ENCODE results near the gene ARHGAP1.

ARHGAP1 gene

DNA sequence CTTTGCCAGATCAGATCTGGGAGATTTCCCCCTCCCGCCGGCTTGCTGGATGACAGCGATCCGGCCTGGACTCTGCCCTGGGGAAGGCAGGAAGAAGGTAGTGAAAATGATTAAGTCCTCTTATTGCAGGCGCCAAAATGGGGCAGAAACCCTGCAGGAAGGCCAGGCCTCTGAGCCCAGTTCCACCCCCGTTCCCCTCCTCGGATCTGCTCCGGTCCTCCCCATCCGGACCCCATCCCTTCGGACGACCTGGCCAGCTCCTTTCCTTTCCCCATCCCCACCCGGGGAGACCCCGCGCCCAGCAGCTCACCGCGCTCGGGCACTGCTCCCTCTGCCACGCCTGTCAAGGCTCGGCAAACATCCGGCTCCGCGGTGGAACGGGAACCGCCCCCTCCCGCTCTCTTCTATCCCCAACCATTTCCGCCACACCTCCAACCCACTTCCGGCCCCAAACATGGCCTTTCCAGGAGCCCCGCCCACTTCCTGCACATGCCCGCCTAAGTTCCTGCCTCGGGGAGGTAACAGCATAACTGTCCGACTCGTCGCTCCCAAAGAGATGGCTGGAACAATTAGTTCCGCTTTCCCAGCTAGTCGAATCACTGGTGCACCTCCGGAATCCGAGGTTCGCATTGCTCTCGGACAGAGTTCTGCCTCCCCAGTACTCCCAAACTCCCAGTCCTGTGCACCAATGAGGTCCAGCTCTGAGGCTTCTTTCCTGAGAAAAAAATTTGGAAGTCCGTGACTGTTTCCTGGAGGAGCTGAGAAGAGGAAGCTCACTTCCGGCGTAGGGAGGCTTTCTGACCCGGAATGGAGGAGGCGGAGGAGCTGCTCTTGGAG lies at the start of gene ARHGAP1, which contains the start of gene ZNF408:
TSS of gene ARHGAP1 (minus strand) at position 379 of the 837 bp plus-strand sequence. CDS start 4,512 bp downstream, outside the sequence.
TSS of gene ZNF408 (plus strand) at position 791 of the 837 bp plus-strand sequence. CDS start at position 808, 17 bp downstream.
- H3K4me1 ChIP-seq (ENCODE audit: control insufficient read depth, insufficient read depth, low read length), result no peaks in the 10 kb centered on the region
- peaks cover 24% of the 10 kb centered on the region for H3K36me3 ChIP-seq (ENCODE audit: control insufficient read depth, insufficient read depth, low read length)
- H3K9me3 ChIP-seq (ENCODE audit: control insufficient read depth, insufficient read depth, low read length), result no peaks in the 10 kb centered on the region
- H3K27ac ChIP-seq (ENCODE audit: low read length), result no peak within 1 kb of the TSS
- H3K27me3 ChIP-seq (ENCODE audit: control insufficient read depth, insufficient read depth, low read length), result no peaks in the 10 kb centered on the region
- peak within 1 kb of the TSS; percentile 74 for H3K4me3 ChIP-seq (ENCODE audit: low read length)
- no CpG with 5 or more reads among the region's 44 CpGs for WGBS (ENCODE audit: insufficient coverage, insufficient read length)
- peak; percentile 92 for DNase-seq (ENCODE audit: low read depth, low spot score)

DNA sequence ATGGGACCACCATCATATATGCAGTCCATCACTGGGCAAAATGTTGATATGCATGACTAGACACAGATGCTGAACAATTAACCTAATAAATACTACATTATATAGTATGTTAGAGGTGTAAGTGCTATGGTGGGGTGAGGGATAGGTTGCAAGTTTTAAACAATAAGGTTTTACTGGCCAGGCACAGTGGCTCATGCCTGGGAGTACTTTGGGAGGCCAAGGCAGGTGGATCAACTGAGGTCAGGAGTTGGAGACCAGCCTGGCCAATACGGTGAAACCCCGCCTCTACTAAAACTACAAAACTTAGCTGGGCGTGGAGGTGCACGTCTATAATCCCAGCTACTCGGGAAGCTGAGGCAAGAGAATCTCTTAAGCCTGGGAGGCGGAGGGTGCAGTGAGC lies 46.7 kb upstream of the ARHGAP1 start:
- no peaks in the 10 kb centered on the region for H3K9me3 ChIP-seq (ENCODE audit: control insufficient read depth, insufficient read depth, low read length)
- WGBS (ENCODE audit: insufficient coverage, insufficient read length), result no CpG with 5 or more reads among the region's 6 CpGs
- peaks cover 34% of the 10 kb centered on the region for H3K36me3 ChIP-seq (ENCODE audit: control insufficient read depth, insufficient read depth, low read length)
- no peak overlapping the region for H3K4me3 ChIP-seq (ENCODE audit: low read length)
- H3K4me1 ChIP-seq (ENCODE audit: control insufficient read depth, insufficient read depth, low read length), result no peaks in the 10 kb centered on the region
- no peak overlapping the region for H3K27ac ChIP-seq (ENCODE audit: low read length)
- H3K27me3 ChIP-seq (ENCODE audit: control insufficient read depth, insufficient read depth, low read length), result no peaks in the 10 kb centered on the region
- no peak for DNase-seq (ENCODE audit: low read depth, low spot score)

GRCh38 chr11:46745995-46746394 lies 45.6 kb upstream of the ARHGAP1 start:
- Histone ChIP-seq H3K4me3 (ENCODE audit: low read length) (no peak overlapping the region), H3K9me3 (ENCODE audit: control insufficient read depth, insufficient read depth, low read length) (no peaks in the 10 kb centered on the region), H3K36me3 (ENCODE audit: control insufficient read depth, insufficient read depth, low read length) (peaks cover 36% of the 10 kb centered on the region), H3K27ac (ENCODE audit: low read length) (no peak overlapping the region), H3K4me1 (ENCODE audit: control insufficient read depth, insufficient read depth, low read length) (no peaks in the 10 kb centered on the region), H3K27me3 (ENCODE audit: control insufficient read depth, insufficient read depth, low read length) (no peaks in the 10 kb centered on the region)
- no peak for DNase-seq (ENCODE audit: low read depth, low spot score)
- WGBS (ENCODE audit: insufficient coverage, insufficient read length), result no CpG with 5 or more reads among the region's 3 CpGs

DNA sequence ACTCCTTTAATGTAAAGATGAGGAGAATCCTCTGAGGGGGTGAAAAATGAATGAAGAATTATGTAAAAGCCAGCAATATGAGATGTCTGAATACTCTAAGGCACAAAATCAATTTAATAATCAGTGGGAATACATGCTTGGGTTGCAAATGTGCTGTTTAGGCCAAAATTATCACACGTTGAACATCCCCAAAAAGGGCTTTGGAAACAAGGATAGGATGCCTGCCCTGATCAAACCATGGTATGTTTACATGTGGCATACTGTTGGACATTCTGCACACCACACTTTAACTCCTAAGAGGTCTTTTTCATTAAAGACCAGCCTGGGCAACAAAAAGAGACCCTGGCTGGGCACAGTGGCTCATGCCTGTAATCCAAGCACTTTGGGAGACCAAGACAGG lies 44.9 kb upstream of the ARHGAP1 start:
- no CpG with 5 or more reads among the region's 1 CpG for WGBS (ENCODE audit: insufficient coverage, insufficient read length)
- no peak overlapping the region for H3K4me3 ChIP-seq (ENCODE audit: low read length)
- H3K27me3 ChIP-seq (ENCODE audit: control insufficient read depth, insufficient read depth, low read length), result no peaks in the 10 kb centered on the region
- no peak for DNase-seq (ENCODE audit: low read depth, low spot score)
- no peak overlapping the region for H3K27ac ChIP-seq (ENCODE audit: low read length)
- H3K4me1 ChIP-seq (ENCODE audit: control insufficient read depth, insufficient read depth, low read length), result no peaks in the 10 kb centered on the region
- H3K36me3 ChIP-seq (ENCODE audit: control insufficient read depth, insufficient read depth, low read length), result peaks cover 31% of the 10 kb centered on the region
- H3K9me3 ChIP-seq (ENCODE audit: control insufficient read depth, insufficient read depth, low read length), result no peaks in the 10 kb centered on the region

DNA sequence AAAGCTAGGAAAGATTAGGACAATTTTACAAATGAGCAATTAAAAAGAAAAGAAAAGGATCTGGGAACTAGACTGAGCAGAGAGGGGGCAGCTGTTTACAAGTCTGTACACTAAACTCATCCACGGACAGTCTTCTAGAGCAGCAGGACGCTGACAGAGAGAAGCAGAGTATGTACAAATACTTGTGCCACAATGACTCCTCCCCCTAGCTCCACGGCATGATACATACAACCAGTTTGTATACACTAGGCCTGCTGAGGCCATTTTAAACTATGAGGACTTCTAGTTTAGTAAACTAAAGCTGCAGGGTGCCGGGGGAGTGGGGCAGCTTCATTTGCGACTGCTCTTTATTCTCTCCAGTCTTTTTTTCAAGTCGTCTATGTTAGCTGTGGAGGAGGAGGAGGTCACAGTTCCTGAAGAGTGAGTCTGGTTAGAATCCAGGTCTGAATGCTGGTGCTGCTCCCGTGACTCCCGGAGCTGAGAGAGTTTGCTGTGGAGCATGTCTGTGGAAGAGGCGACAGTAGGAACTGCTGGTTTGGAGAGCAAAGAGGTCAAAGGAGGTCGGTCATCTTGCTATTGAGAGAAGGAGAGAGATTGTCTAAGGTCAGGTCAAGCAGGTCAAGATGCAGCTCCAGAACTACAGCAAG lies 43.4 kb upstream of the ARHGAP1 start:
- Histone ChIP-seq H3K27me3 (ENCODE audit: control insufficient read depth, insufficient read depth, low read length) (no peaks in the 10 kb centered on the region), H3K9me3 (ENCODE audit: control insufficient read depth, insufficient read depth, low read length) (no peaks in the 10 kb centered on the region), H3K4me1 (ENCODE audit: control insufficient read depth, insufficient read depth, low read length) (no peaks in the 10 kb centered on the region; the same call in 1 of the 2 replicates), H3K36me3 (ENCODE audit: control insufficient read depth, insufficient read depth, low read length) (peaks cover 31% of the 10 kb centered on the region), H3K27ac (ENCODE audit: low read length) (no peak overlapping the region), H3K4me3 (ENCODE audit: low read length) (no peak overlapping the region)
- no peak for DNase-seq (ENCODE audit: low read depth, low spot score)
- WGBS (ENCODE audit: insufficient coverage, insufficient read length), result no CpG with 5 or more reads among the region's 10 CpGs

DNA sequence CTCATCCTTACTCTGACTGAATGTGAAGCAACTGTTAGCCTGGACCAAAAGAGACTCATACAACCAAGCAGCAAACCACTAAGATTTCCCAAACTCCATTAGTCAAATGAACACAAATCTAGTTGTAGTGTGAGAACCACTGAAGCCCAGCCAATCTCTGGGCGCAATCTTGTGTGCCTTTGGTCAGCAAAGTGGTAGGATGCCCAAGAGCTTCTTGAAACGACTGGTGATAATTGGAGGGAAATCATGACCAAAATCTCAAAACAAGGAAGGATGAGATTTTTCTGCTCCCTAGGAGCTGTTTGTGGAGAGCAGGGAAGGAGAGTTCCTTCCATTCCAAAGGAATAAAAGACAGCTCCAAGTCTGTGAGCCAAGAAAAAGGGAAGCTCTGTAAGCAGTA lies 42.6 kb upstream of the ARHGAP1 start:
- H3K9me3 ChIP-seq (ENCODE audit: control insufficient read depth, insufficient read depth, low read length), result no peaks in the 10 kb centered on the region
- peaks cover 28% of the 10 kb centered on the region for H3K36me3 ChIP-seq (ENCODE audit: control insufficient read depth, insufficient read depth, low read length)
- no CpG with 5 or more reads among the region's 2 CpGs for WGBS (ENCODE audit: insufficient coverage, insufficient read length)
- DNase-seq (ENCODE audit: low read depth, low spot score), result no peak
- H3K27ac ChIP-seq (ENCODE audit: low read length), result no peak overlapping the region
- no peaks in the 10 kb centered on the region; the same call in 1 of the 2 replicates for H3K4me1 ChIP-seq (ENCODE audit: control insufficient read depth, insufficient read depth, low read length)
- no peak overlapping the region for H3K4me3 ChIP-seq (ENCODE audit: low read length)
- H3K27me3 ChIP-seq (ENCODE audit: control insufficient read depth, insufficient read depth, low read length), result no peaks in the 10 kb centered on the region

DNA sequence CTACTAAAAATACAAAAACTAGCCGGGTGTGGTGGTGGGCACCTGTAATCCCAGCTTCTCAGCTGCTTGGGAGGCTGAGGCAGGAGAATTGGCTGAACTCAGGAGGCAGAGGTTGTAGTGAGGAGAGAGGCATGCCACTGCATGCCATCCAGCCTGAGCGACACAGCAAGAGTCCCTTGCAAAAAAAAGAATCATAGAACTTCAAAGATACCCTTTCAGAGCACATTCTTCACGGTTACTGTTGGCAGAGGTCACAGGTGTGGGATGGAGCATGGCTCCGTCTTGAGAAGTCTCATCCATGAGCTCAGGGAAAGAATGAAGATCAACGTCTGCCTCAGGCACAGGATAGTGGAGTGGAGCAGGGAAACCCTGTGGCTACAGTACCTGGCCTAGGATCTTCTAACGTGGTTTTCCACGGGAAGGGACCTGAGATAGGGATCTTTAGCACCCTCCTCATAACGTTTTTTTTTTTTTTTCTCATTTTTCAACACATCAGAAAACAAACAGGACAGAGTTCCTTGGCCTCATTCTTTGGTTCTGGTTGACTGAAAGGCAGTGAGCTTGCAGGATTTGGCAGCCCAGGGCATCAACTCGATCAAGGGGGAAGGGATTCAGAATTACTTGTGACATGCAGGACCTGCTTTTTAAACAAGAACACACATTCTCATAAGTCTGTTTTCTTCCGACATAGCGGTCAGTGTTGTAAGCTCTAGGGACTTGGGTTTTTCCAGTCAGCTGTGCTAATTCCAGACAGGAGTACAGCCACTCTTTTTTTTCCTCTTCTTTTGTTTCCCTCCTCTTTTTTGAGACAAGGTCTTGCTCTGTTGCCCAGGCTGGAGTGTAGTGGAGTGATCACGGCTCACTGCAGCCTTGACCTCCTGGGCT lies 41.4 kb upstream of the ARHGAP1 start:
- Histone ChIP-seq H3K4me3 (ENCODE audit: low read length) (no peak overlapping the region), H3K27ac (ENCODE audit: low read length) (no peak overlapping the region), H3K4me1 (ENCODE audit: control insufficient read depth, insufficient read depth, low read length) (no peaks in the 10 kb centered on the region; the same call in 1 of the 2 replicates), H3K27me3 (ENCODE audit: control insufficient read depth, insufficient read depth, low read length) (no peaks in the 10 kb centered on the region), H3K36me3 (ENCODE audit: control insufficient read depth, insufficient read depth, low read length) (peaks cover 19% of the 10 kb centered on the region), H3K9me3 (ENCODE audit: control insufficient read depth, insufficient read depth, low read length) (no peaks in the 10 kb centered on the region)
- no peak for DNase-seq (ENCODE audit: low read depth, low spot score)
- no CpG with 5 or more reads among the region's 12 CpGs for WGBS (ENCODE audit: insufficient coverage, insufficient read length)

DNA sequence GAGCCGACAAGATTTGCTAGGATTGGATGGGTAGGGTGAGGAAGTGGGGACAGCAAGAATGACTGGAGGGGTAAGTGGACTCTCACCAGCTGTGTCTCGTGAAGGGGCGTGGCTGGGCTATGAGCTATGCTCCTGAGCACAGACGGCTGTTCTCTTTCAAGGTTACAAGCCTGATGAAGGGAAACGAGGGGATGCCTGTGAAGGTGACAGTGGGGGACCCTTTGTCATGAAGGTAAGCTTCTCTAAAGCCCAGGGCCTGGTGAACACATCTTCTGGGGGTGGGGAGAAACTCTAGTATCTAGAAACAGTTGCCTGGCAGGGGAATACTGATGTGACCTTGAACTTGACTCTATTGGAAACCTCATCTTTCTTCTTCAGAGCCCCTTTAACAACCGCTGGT lies 38.5 kb upstream of the ARHGAP1 start:
- no peak for DNase-seq (ENCODE audit: low read depth, low spot score)
- H3K9me3 ChIP-seq (ENCODE audit: control insufficient read depth, insufficient read depth, low read length), result no peaks in the 10 kb centered on the region
- no peak overlapping the region for H3K4me3 ChIP-seq (ENCODE audit: low read length)
- no peak overlapping the region for H3K27ac ChIP-seq (ENCODE audit: low read length)
- no CpG with 5 or more reads among the region's 6 CpGs for WGBS (ENCODE audit: insufficient coverage, insufficient read length)
- peaks cover 12% of the 10 kb centered on the region; the same call in 1 of the 2 replicates for H3K36me3 ChIP-seq (ENCODE audit: control insufficient read depth, insufficient read depth, low read length)
- no peaks in the 10 kb centered on the region; the same call in 1 of the 2 replicates for H3K4me1 ChIP-seq (ENCODE audit: control insufficient read depth, insufficient read depth, low read length)
- H3K27me3 ChIP-seq (ENCODE audit: control insufficient read depth, insufficient read depth, low read length), result no peaks in the 10 kb centered on the region

- no peaks in the 10 kb centered on the region; the same call in 1 of the 2 replicates for H3K4me1 ChIP-seq (ENCODE audit: control insufficient read depth, insufficient read depth, low read length)
- H3K27me3 ChIP-seq (ENCODE audit: control insufficient read depth, insufficient read depth, low read length), result no peaks in the 10 kb centered on the region
- H3K27ac ChIP-seq (ENCODE audit: low read length), result no peak overlapping the region
- no peak for DNase-seq (ENCODE audit: low read depth, low spot score)
- H3K9me3 ChIP-seq (ENCODE audit: control insufficient read depth, insufficient read depth, low read length), result no peaks in the 10 kb centered on the region
- H3K4me3 ChIP-seq (ENCODE audit: low read length), result no peak overlapping the region
- peaks cover 5% of the 10 kb centered on the region; the same call in 1 of the 2 replicates for H3K36me3 ChIP-seq (ENCODE audit: control insufficient read depth, insufficient read depth, low read length)
- no CpG with 5 or more reads among the region's 11 CpGs for WGBS (ENCODE audit: insufficient coverage, insufficient read length)
Observed at GRCh38 chr11:46737699-46738098, 37.3 kb upstream of the ARHGAP1 start.

- WGBS (ENCODE audit: insufficient coverage, insufficient read length), result no CpG with 5 or more reads among the region's 5 CpGs
- Histone ChIP-seq H3K9me3 (ENCODE audit: control insufficient read depth, insufficient read depth, low read length) (no peaks in the 10 kb centered on the region), H3K4me1 (ENCODE audit: control insufficient read depth, insufficient read depth, low read length) (no peaks in the 10 kb centered on the region; the same call in 1 of the 2 replicates), H3K36me3 (ENCODE audit: control insufficient read depth, insufficient read depth, low read length) (peaks cover 2% of the 10 kb centered on the region; the same call in 1 of the 2 replicates), H3K4me3 (ENCODE audit: low read length) (no peak overlapping the region), H3K27ac (ENCODE audit: low read length) (no peak overlapping the region), H3K27me3 (ENCODE audit: control insufficient read depth, insufficient read depth, low read length) (no peaks in the 10 kb centered on the region)
- DNase-seq (ENCODE audit: low read depth, low spot score), result no peak
Observed at GRCh38 chr11:46736615-46737014, 36.2 kb upstream of the ARHGAP1 start.

Measured in iPS DF 6.9 (cell line).